Stimulated activated naive CD8-positive, alpha-beta T cell treated with anti-CD3 and anti-CD28 coated beads, Interleukin-15, Interleukin-2, amounts not matched to agents 100 ng/mL and 50 ng/mL, for 24 hours (primary cell): Measurements from ENCODE around the gene TUFT1.

Experiments
- H3K27ac Mint-ChIP-seq: one replicate; pipeline ENCODE4 v1.8.0; 2021; ENCODE audit warnings: mild to moderate bottlenecking, mixed read lengths
- H3K27me3 Mint-ChIP-seq: one replicate; pipeline ENCODE4 v1.8.0; 2021; ENCODE audit warnings: mixed read lengths
- H3K36me3 Mint-ChIP-seq: one replicate; pipeline ENCODE4 v1.8.0; 2021; ENCODE audit warnings: low read depth, mixed read lengths
- H3K4me1 Mint-ChIP-seq: one replicate; pipeline ENCODE4 v1.8.0; 2021; ENCODE audit warnings: low read depth, mixed read lengths
- H3K4me3 Mint-ChIP-seq: one replicate; pipeline ENCODE4 v1.8.0; 2021; ENCODE audit warnings: mild to moderate bottlenecking, mixed read lengths
- H3K9me3 Mint-ChIP-seq: one replicate; pipeline ENCODE4 v1.8.0; 2021; ENCODE audit warnings: mixed read lengths

Gene TUFT1

GRCh38 chr1:151620286-151620685 lies 80.2 kb downstream of the TUFT1 start:
- H3K4me3 Mint-ChIP-seq, result no peak overlapping the region
- H3K9me3 Mint-ChIP-seq, result no peaks in the 10 kb centered on the region
- H3K4me1 Mint-ChIP-seq, result peaks cover 45% of the 10 kb centered on the region
- H3K36me3 Mint-ChIP-seq, result peaks cover 12% of the 10 kb centered on the region
- H3K27me3 Mint-ChIP-seq, result no peaks in the 10 kb centered on the region
- H3K27ac Mint-ChIP-seq, result no peak overlapping the region

- Mint-ChIP-seq H3K4me3 (no peak overlapping the region), H3K9me3 (no peaks in the 10 kb centered on the region), H3K27ac (no peak overlapping the region), H3K36me3 (peaks cover 8% of the 10 kb centered on the region), H3K4me1 (peaks cover 35% of the 10 kb centered on the region), H3K27me3 (no peaks in the 10 kb centered on the region)
These were observed 81.2 kb downstream of the TUFT1 start for GRCh38 chr1:151621351-151621750.

- Mint-ChIP-seq H3K27me3 (no peaks in the 10 kb centered on the region), H3K36me3 (peaks cover 12% of the 10 kb centered on the region), H3K4me1 (peaks cover 9% of the 10 kb centered on the region), H3K4me3 (no peak overlapping the region), H3K27ac (no peak overlapping the region), H3K9me3 (no peaks in the 10 kb centered on the region)
These were observed 84.7 kb downstream of the TUFT1 start for GRCh38 chr1:151624783-151625182.

- Mint-ChIP-seq H3K4me3 (no peak overlapping the region), H3K27ac (no peak overlapping the region)
These were observed 86.7 kb downstream of the TUFT1 start for GRCh38 chr1:151626740-151627334.

GRCh38 chr1:151629278-151629677 lies 89.2 kb downstream of the TUFT1 start:
- H3K27ac Mint-ChIP-seq, result no peak overlapping the region
- peaks cover 8% of the 10 kb centered on the region for H3K36me3 Mint-ChIP-seq
- no peaks in the 10 kb centered on the region for H3K4me1 Mint-ChIP-seq
- no peak overlapping the region for H3K4me3 Mint-ChIP-seq
- no peaks in the 10 kb centered on the region for H3K9me3 Mint-ChIP-seq
- no peaks in the 10 kb centered on the region for H3K27me3 Mint-ChIP-seq

More at GRCh38 chr1:151626740-151627334, 86.7 kb downstream of the TUFT1 start:
- no peaks in the 10 kb centered on the region for H3K27me3 Mint-ChIP-seq
- no peaks in the 10 kb centered on the region for H3K9me3 Mint-ChIP-seq
- H3K4me1 Mint-ChIP-seq, result peaks cover 2% of the 10 kb centered on the region
- H3K36me3 Mint-ChIP-seq, result peaks cover 10% of the 10 kb centered on the region
